Mucosa of stomach (tissue), 1 donor: ENCODE measurements around the gene SRCAP.

Source experiments
- H3K27me3 ChIP-seq: one replicate; pipeline ENCODE4 v1.7.0; 2013; ENCODE audit warnings: mild to moderate bottlenecking, low read length; ENCODE audit not compliant: control insufficient read depth, insufficient read depth
- H3K36me3 ChIP-seq: one replicate; pipeline ENCODE4 v1.7.0; 2013; ENCODE audit warnings: low read length; ENCODE audit not compliant: control insufficient read depth, insufficient read depth
- H3K4me1 ChIP-seq: one replicate; pipeline ENCODE4 v1.7.0; 2013; ENCODE audit warnings: mild to moderate bottlenecking, low read length; ENCODE audit not compliant: control insufficient read depth, insufficient read depth
- H3K4me3 ChIP-seq: one replicate; pipeline ENCODE4 v1.7.0; 2013; ENCODE audit warnings: low read length
- H3K9ac ChIP-seq: one replicate; pipeline ENCODE4 v1.7.0; 2013; ENCODE audit warnings: mild to moderate bottlenecking, low read length, moderate library complexity
- H3K9me3 ChIP-seq: one replicate; pipeline ENCODE4 v1.7.0; 2013; ENCODE audit warnings: mild to moderate bottlenecking, low read length, moderate library complexity; ENCODE audit not compliant: control insufficient read depth
- donor health status: Pancreatic carcinoma.

SRCAP gene

DNA sequence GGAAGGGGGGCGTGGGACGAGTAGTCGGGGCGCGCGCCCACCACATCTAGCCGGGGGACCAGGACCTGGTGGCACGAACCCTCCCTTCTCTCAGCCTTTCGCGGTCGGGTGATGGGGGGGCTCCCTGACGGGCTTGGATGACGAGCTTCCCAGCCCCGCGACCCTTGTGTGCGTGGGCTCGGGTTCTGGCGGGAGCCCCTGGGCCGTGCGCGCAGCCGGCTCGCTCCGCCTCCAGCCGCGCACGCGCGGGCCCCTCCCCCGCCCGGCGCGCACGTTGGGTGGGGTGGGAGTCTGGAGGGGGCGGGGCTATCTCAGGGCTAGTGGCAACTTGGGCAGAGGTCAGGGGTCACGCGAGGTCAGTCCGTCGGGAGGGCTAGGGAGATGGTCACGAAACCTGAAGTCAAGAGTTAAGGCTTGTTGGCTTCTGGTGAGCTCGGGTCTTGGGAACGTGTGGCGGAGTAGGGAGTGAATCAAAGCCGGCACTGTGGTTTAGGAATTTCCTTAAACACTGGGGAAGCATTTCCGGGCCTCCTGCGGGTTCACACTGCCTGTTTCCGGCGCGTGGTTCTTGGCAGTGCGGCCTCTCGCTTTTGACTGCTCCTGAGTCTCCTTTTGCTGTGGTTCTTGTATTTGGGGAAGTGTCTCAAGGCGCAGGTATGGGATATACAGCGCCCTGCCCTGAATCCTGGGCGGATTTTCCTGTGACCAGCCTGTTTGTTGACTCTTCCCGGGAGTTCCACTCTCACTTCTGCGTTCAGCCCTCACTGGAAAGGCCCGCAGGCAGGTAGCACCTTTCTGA lies at the start of gene SRCAP:
Gene SRCAP (plus strand): TSS at position 356 of the 799 bp plus-strand sequence. CDS start 1,654 bp downstream, outside the sequence.
- peak within 1 kb of the TSS; percentile 28 for H3K4me3 ChIP-seq
- no peaks in the 10 kb centered on the region for H3K27me3 ChIP-seq
- H3K4me1 ChIP-seq, result peaks cover 10% of the 10 kb centered on the region
- peak within 1 kb of the TSS; percentile 97 for H3K9ac ChIP-seq
- H3K9me3 ChIP-seq, result no peaks in the 10 kb centered on the region
- H3K36me3 ChIP-seq, result peaks cover 4% of the 10 kb centered on the region

GRCh38 chr16:30649725-30650368 lies 49.1 kb upstream of the SRCAP start:
- Histone ChIP-seq H3K4me3 (peak overlapping the region; percentile 90), H3K9me3 (no peaks in the 10 kb centered on the region), H3K27me3 (no peaks in the 10 kb centered on the region), H3K9ac (peak overlapping the region; percentile 97), H3K4me1 (peaks cover 15% of the 10 kb centered on the region), H3K36me3 (no peaks in the 10 kb centered on the region)

DNA sequence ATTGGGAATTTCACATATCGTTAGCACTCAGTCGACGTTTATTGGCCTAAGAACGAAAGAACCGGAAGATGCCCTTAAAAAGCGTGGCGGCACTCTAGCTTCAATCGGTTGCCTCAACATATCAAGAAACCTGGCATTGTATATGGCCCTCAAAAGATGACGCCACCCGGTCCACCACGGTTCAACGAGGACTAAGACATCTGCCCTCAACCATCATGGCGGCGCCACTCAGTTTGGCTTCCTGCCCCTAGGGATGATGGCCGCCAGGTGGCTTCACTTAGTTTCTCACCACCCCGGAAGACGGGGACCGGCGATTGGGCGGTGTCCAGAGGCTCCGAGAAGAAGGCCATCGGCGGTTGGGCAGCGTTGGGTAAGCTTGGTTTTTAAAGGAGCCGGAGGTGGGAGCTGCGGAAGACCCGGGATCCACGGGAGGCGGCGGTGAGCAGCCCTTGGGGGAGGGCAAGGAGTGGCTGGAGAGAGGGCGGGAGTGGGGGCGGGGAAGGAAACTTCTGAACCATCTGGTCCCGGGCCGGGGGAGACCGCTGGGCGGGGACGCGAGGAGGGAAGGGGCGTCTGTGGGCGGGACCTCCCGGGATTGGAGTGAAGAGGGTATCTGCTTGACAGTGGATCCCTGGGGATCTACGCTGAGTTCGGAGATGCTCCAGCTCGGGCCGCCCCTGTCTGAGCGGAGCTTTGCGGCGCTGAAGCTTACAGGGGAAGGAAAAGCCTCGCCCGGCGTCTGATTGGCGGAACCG lies 48.4 kb upstream of the SRCAP start, which contains the start of gene PRR14:
Gene PRR14 (plus strand): TSS at position 592 of the 755 bp plus-strand sequence. CDS start 686 bp downstream, outside the sequence.
- Histone ChIP-seq H3K27me3 (no peaks in the 10 kb centered on the region), H3K9me3 (no peaks in the 10 kb centered on the region), H3K9ac (peak within 1 kb of the TSS; percentile 97), H3K4me1 (peaks cover 15% of the 10 kb centered on the region), H3K4me3 (peak within 1 kb of the TSS; percentile 90), H3K36me3 (peaks cover 5% of the 10 kb centered on the region)

GRCh38 chr16:30651124-30652004 lies 47.6 kb upstream of the SRCAP start:
- H3K9ac ChIP-seq, result peak overlapping the region; percentile 97
- H3K36me3 ChIP-seq, result peaks cover 5% of the 10 kb centered on the region
- no peaks in the 10 kb centered on the region for H3K9me3 ChIP-seq
- H3K4me1 ChIP-seq, result peaks cover 15% of the 10 kb centered on the region
- H3K4me3 ChIP-seq, result peak overlapping the region; percentile 90
- no peaks in the 10 kb centered on the region for H3K27me3 ChIP-seq

- Histone ChIP-seq H3K4me3 (no peak overlapping the region), H3K9me3 (no peaks in the 10 kb centered on the region), H3K9ac (peak overlapping the region; percentile 69), H3K36me3 (peaks cover 5% of the 10 kb centered on the region), H3K4me1 (peaks cover 19% of the 10 kb centered on the region), H3K27me3 (no peaks in the 10 kb centered on the region)
Observed at GRCh38 chr16:30652005-30652296, 47.0 kb upstream of the SRCAP start.

GRCh38 chr16:30652718-30653117 lies 46.3 kb upstream of the SRCAP start:
- H3K9me3 ChIP-seq, result no peaks in the 10 kb centered on the region
- H3K9ac ChIP-seq, result no peak overlapping the region
- no peaks in the 10 kb centered on the region for H3K27me3 ChIP-seq
- peaks cover 5% of the 10 kb centered on the region for H3K36me3 ChIP-seq
- no peak overlapping the region for H3K4me3 ChIP-seq
- peaks cover 26% of the 10 kb centered on the region for H3K4me1 ChIP-seq

- Histone ChIP-seq H3K36me3 (peaks cover 5% of the 10 kb centered on the region), H3K9ac (no peak overlapping the region), H3K9me3 (no peaks in the 10 kb centered on the region), H3K27me3 (no peaks in the 10 kb centered on the region), H3K4me1 (peaks cover 24% of the 10 kb centered on the region), H3K4me3 (no peak overlapping the region)
Observed at GRCh38 chr16:30654856-30655255, 44.1 kb upstream of the SRCAP start.

DNA sequence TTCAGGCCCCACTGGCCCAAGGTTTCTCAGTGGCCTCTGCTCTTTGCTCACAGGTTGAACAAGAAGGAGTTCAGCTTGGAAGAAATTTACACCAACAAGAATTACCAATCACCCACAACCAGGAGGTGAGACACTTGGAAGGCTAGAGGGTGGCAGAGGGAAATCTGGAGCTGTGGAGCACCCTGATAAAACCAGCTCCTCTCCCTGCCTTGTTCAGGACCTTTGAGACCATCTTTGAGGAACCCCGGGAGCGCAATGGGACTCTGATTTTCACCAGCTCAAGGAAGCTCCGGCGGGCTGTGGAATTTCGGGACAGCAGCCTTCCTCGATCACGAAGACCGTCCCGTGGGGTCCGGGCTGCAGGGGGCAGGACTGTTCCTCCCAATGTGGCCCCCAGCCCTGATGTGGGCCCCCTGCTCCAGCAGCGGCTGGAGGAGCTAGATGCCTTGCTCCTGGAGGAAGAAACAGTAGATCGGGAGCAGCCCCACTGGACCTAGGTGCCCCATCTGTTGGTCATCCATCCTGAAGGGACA lies 43.1 kb upstream of the SRCAP start:
- Histone ChIP-seq H3K9ac (peak overlapping the region; percentile 15), H3K36me3 (peaks cover 5% of the 10 kb centered on the region), H3K9me3 (no peaks in the 10 kb centered on the region), H3K4me3 (no peak overlapping the region), H3K27me3 (no peaks in the 10 kb centered on the region), H3K4me1 (peaks cover 31% of the 10 kb centered on the region)

DNA sequence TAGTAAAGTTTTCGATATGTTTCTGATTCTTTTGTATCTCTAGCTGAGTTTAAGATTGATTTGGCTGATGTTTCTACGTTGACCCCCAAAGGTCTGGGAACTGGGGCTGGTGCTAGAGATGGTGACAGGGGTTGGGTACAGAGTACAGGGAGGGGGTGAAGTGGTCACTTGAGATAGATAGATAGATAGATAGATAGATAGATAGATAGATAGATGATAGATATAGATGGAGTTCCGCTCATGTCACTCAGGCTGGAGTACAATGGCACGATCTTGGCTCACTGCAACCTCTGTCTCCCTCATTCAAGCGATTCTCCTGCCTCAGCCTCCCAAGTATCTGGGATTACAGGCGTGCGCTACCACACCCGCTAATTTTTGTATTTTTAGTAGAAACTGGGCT lies 42.6 kb upstream of the SRCAP start:
- Histone ChIP-seq H3K4me1 (peaks cover 36% of the 10 kb centered on the region), H3K27me3 (no peaks in the 10 kb centered on the region), H3K36me3 (peaks cover 5% of the 10 kb centered on the region), H3K9ac (peak overlapping the region; percentile 15), H3K4me3 (no peak overlapping the region), H3K9me3 (no peaks in the 10 kb centered on the region)

GRCh38 chr16:30656974-30657865 lies 41.8 kb upstream of the SRCAP start:
- Histone ChIP-seq H3K9ac (peak overlapping the region; percentile 22), H3K27me3 (no peaks in the 10 kb centered on the region), H3K9me3 (no peaks in the 10 kb centered on the region), H3K4me1 (peaks cover 31% of the 10 kb centered on the region), H3K36me3 (peaks cover 7% of the 10 kb centered on the region), H3K4me3 (peak overlapping the region; percentile 3)
